ENCODE measurements around the gene RHOBTB1. TPM values are rescaled to one million over a fixed set of nuclear protein-coding genes. Genes with fewer than 3 reads are reported as not detected.
A peak's percentile ranks its signal among the peaks of the same experiment; 100 is the strongest.

The RHOBTB1 gene
- total and polyA plus RNA-seq, 9 of the 15 experiments (the other 6 are each of a cell fraction or from before 2014, with no cell fraction given), result 1.7 to 11.7 (median 9.3) TPM

DNA sequence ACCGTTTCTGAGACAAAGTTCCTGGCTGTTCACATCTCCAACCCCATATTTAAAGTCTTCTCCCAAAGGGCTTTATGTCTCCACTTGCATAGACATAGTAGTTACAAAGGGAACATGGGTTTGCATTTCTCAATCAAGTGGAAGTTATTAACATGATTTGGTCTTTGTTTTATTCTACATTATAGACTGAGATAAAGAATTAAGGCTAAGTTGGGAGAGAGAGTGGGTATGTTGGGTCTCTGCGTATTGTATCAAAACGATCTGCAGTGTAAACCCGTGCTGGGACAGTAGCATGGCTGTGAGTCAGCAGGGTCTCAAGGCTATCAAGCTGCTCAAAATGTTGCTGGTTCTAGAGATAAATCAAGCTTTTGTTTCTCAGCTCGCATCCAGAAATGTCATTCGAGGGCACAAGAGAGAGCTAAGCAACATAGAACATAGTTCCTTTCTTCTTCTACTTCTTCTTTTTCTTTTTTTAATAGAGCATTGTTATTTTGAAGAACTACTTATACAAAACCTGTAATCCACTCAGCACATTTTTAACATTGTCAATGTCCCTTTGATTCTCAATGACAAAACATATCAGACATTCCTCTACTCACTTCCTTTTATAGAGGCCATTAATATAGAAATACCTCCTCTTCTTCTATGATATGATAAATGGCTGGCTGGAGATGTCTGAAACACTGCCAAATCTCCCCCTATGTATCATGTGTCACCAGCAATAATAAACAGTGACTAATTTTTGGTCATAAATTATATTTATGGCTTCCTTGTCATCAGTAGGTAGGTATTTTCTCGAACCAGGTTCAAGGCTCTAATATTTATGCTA, 34.5 kb upstream of the RHOBTB1 start (continued):
- no peak for TF ChIP-seq ZC3H11A (IDR thresholded peaks at IDR 0.05; ENCODE audit: low read depth, low read length)
- peak; percentile 78; the same call in 1 of the 2 replicates for TF ChIP-seq MYC (IDR thresholded peaks at IDR 0.05; ENCODE audit: low read depth, low read length)
- TF ChIP-seq MYC (CRISPR knock-in tag; IDR thresholded peaks at IDR 0.05; ENCODE audit: borderline replicate concordance, low read depth), result no peak
- TF ChIP-seq ZNF431 (CRISPR knock-in tag; IDR thresholded peaks at IDR 0.05), result no peak
- TF ChIP-seq ZNF75A (CRISPR knock-in tag; IDR thresholded peaks at IDR 0.05), result no peak
- TF ChIP-seq, protein P1, sequence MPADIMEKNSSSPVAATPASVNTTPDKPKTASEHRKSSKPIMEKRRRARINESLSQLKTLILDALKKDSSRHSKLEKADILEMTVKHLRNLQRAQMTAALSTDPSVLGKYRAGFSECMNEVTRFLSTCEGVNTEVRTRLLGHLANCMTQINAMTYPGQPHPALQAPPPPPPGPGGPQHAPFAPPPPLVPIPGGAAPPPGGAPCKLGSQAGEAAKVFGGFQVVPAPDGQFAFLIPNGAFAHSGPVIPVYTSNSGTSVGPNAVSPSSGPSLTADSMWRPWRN (IDR thresholded peaks at IDR 0.05; ENCODE audit: low read depth), result peak; percentile 38
- TF ChIP-seq GTF2A2 (tag; IDR thresholded peaks at IDR 0.05), result no peak
- TF ChIP-seq NR2C1 (IDR thresholded peaks at IDR 0.05), result no peak
- TF ChIP-seq NR2C1 (tag; IDR thresholded peaks at IDR 0.05), result peak; percentile 50
- TF ChIP-seq ZNF408 (CRISPR knock-in tag; IDR thresholded peaks at IDR 0.05; ENCODE audit: low read depth), result no peak
- TF ChIP-seq ZNF395 (CRISPR knock-in tag; IDR thresholded peaks at IDR 0.05), result peak; percentile 61; the same call in 1 of the 2 replicates
- no peak for TF ChIP-seq ELK1 (CRISPR knock-in tag; IDR thresholded peaks at IDR 0.05)
- TF ChIP-seq CREB3 (tag; conservative IDR thresholded peaks at IDR 0.05; ENCODE audit: low read depth), result peak; percentile 84
- no peak; the same call in none of the 2 replicates for TF ChIP-seq CLOCK (CRISPR knock-in tag; IDR thresholded peaks at IDR 0.05; ENCODE audit: borderline replicate concordance)
- TF ChIP-seq STAT5A (IDR thresholded peaks at IDR 0.05; ENCODE audit: borderline replicate concordance, low read length), result peak; percentile 81
- TF ChIP-seq ZFP1 (CRISPR knock-in tag; IDR thresholded peaks at IDR 0.05), result peak; percentile 65
- TF ChIP-seq ASH1L (IDR thresholded peaks at IDR 0.05; ENCODE audit: borderline replicate concordance, low read depth, partially characterized antibody), result no peak
- TF ChIP-seq ZNF561 (CRISPR knock-in tag; conservative IDR thresholded peaks at IDR 0.05), result no peak
- TF ChIP-seq DIDO1 (tag; IDR thresholded peaks at IDR 0.05; ENCODE audit: low read depth), result no peak
- no peak for TF ChIP-seq MCM3 (IDR thresholded peaks at IDR 0.05)
- TF ChIP-seq L3MBTL2 (IDR thresholded peaks at IDR 0.05), result peak; percentile 59
- TF ChIP-seq HMG20A (CRISPR knock-in tag; conservative IDR thresholded peaks at IDR 0.05), result no peak

Data from K562 (cell line).